Epidermal melanocyte (primary cell): ENCODE data around the gene EPHB1.

Source experiments
- DNase-seq: peaks from one replicate; pipeline ENCODE4 v3.0.0; 2011; ENCODE audit warnings: low spot score; ENCODE audit not compliant: insufficient read length

EPHB1 gene

DNA sequence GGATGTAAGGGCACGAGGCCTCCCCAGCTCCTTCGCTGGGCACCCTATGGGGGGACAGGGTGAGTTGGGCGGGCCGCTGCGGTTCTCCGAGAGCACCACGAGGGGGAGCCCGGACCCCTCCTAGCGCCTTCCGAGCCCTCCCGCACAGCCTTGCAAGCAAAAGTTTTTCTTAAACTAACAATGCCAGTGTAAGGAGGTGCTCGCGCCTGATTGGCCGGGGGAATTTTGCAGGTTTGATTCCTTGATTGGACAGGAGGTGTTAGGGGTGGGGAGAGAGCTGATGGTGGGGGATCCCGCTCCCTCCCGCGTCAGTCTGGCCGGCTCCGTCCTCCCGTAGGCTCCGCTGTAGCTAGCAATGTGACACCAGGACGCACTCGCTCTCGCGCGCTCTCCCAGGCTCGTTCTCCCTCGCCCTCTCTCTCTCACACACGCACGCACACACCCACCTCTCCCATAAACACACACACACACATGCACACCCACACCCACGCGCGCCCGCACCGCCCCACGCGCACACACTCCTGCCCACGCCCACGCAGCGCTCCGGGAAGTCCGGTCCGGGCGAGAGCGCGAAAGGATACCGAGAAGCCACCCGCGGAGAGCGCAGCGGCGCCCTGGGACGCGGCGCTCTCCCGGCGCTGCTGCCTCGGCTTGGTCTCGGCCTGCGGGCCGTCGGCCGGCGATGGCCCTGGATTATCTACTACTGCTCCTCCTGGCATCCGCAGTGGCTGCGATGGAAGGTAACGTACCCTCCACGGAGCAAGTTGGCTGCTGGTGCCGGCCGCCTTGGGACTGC is at the start of gene EPHB1:
EPHB1 (plus strand) TSS at position 311 of the 796 bp plus-strand sequence.
- peak; percentile 69 for DNase-seq

DNA sequence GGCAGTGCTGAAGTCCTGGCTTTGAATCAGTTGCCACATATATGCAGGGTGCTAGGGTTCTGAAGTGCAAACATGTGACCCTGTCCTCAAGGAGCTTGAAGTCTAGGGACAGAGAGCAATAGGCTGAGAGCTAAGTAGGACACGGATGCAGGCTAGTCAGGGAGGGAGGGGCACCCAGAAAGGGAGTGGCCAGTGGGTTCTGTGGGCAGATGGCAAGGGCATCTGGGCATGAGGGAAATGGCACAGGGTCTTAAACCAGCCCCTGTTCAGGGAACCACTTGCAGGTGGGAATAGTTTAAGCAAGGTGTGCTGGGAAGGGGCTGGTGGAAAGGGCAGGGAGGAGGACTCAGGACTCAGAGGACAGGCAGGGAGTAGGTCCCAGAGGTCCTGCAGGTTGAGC is 46.4 kb upstream of the EPHB1 start:
- DNase-seq: no peak

DNA sequence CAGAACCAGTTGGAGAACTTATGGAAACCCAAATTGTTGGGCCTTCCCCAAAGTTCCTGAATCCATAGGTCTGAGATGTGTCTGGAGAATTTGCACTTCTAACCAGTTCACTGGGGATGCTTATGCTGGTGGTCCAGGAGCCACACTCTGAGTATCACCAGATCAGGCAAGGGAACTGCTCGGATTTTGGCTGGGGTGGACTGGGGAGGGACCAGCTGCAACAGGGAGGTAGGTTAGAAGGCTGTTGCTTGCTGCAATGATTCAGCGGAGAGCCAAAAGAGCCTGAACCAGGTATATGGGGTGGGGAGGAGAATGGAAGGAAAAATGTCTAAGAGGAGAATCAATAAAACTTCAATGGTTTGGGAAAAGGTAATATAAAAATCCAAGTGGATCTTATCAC is 45.9 kb upstream of the EPHB1 start:
- no peak for DNase-seq

DNA sequence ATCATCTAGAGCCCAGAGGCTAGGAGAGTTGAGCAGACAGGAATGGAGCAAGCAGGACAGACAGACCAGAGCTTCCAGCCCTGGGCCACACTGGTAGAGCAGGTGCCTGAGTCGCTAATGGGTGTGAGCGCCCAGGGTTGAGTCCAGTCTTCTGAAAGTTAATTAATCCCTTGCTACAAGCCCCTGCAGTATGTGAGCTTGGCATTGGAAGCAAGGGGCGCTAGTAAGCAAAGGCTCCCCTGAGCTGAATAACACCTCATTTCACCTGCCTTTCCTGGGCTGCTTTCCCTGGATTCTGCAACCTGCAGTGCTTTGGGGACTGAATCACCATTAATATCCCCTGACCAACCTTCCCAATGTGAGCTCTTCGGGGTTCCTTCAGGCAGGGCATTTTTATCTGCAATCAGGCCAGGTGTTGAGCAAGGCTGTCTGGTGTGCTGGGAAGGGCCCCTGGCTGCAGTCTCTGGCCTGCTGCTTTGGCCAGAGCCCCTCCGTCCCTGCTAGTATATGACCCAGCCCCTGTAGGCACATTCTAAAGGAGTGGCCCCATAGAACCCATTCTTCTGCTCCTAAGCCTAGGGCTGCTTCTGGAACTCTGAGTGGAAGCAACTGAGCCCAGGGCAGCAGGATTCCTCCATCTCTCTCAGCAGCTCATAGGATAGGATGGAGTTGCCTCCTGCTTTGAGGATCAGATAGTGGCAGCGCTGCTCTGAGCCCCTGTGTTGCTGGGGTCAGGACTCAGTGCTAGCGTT is 45.1 kb upstream of the EPHB1 start:
- DNase-seq: no peak

GRCh38 chr3:134751831-134752230 is 43.2 kb upstream of the EPHB1 start:
- no peak for DNase-seq

- DNase-seq: no peak
Measured at GRCh38 chr3:134752761-134753461, 42.1 kb upstream of the EPHB1 start.

GRCh38 chr3:134753999-134754742 is 40.9 kb upstream of the EPHB1 start:
- no peak for DNase-seq

DNA sequence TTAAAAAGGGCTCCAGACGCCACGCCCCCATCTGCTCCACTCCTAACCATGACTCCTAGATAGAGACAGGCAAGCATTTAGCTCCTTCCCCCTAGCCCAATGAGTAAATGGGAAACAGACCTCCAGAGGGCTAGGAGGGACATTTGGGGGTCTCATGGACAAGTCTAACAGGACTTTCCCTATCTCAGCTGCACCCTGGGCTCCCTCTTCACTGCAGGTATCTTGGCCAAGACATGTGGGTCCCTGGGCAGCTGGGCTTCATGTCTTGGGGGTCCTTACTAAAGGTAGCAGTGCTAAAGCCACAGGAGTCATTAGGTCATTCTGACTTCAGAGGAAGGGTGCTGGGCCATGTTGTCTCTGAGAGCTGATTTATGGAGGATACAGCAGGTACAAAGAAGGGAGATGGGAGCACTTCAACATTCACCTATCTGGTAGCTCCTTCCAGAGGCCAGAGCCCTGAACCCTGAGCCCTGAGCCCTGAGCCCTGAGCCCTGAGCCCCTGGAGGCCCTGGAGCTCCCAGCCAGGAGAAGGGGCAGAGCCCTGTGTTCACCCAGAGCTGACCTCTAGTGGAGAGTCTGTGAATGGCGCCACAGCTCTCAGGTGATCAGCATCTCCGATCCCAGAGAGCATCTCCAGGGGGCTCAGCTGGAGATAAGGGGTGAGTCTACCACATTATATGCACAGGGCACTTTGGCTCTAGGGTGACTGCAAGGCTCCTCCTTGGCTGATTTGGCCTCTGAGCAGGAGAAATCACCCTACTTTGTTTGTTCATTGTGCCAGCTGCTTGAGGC is 40.1 kb upstream of the EPHB1 start:
- peak; percentile 37 for DNase-seq

DNA sequence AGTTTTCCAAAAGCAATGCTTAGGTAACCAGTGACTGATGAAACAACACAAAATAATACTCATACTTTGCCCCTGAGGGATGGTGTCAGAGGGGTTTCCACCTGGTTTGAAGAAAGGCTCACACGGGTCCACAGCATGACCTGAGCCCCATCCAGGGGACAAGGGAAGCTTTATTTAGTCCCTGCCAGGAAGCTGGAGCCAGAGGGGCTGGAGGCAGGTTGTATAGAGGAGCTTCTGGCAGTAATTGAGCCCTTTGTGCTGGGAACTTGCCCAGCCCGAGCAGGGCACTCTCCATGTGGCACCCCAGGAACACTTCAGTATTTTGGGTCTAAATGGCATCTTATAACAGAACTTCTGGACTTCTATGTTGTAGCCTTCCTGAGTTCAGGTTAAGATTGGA is 39.2 kb upstream of the EPHB1 start:
- DNase-seq: no peak

GRCh38 chr3:134757549-134758069 is 37.5 kb upstream of the EPHB1 start:
- no peak for DNase-seq

- no peak for DNase-seq
Measured at GRCh38 chr3:134761213-134761612, 33.8 kb upstream of the EPHB1 start.

GRCh38 chr3:134762016-134762415 is 33.0 kb upstream of the EPHB1 start:
- DNase-seq: no peak

GRCh38 chr3:134765468-134765867 is 29.6 kb upstream of the EPHB1 start:
- no peak for DNase-seq

GRCh38 chr3:134766290-134766689 is 28.8 kb upstream of the EPHB1 start:
- DNase-seq: no peak

- peak; percentile 32 for DNase-seq
Measured at GRCh38 chr3:134768116-134768515, 26.9 kb upstream of the EPHB1 start.

DNA sequence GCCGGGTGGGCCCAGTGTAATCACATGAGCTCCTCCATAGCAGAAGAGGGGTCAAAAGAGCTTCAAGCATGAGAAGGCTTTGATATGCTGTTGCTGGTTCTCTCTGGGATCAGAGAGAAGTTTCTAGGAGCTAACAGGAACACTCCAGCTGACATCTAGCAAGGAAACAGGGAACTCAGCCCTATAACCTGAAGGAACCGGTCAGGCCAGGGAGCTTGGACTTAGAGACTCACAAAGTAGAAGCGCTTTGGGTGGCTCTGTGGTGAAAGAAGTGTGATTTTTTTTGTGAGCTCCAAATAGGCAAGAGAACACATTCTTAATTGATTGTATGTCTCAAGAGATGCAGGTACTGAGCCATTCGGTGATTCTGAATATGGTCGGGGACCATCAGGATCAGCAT is 26.2 kb upstream of the EPHB1 start:
- no peak for DNase-seq

DNA sequence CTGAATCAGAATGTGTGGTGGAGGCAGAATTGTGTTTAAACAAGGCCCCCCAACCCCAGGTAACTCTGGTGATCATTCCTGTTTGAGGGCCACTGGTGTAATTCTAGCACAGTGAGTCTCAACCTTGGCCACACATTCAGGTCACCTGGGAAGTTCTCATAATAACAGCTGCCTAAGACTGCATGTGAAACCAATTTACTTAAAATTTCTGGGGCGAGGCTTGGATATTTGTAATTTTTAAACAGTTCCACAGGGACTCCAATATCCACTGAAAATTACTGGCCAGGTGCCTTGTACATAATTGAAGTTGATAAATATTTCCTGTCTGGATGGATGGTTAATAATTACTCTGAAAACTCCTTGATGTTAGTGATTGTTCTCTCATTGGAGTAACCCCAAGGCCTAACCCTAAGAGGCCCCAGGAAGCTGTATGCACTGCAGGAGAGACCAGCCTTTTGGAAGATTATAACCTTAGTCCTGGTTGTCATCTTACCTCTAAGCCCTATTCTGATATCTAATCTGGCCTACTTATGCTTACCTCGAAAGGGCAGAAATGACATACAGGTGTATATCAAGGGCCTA is 25.7 kb upstream of the EPHB1 start:
- no peak for DNase-seq

- no peak for DNase-seq
Measured at GRCh38 chr3:134772011-134772410, 23.0 kb upstream of the EPHB1 start.

- no peak for DNase-seq
Measured at GRCh38 chr3:134772591-134772990, 22.5 kb upstream of the EPHB1 start.

DNA sequence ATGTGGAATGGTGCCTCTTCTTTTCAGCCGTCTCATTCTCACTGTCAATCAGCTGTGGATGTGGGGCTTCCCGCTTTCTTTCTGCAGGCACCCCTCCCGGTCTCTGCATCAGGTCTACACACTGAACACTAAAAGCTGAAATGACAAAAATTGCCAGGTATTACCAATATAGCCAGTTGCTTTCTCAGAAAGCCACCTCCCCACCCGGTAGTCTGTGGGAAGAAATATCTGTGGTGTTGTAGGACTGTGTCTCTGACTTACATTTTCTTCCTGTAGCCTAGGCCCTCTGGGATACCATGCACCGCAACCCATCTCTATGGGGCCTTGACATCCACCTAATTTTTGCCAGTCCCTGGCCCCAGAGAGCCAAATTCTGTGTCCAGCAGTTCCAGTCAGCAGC is 19.2 kb upstream of the EPHB1 start:
- DNase-seq: no peak
